H1 (cell line): ENCODE results near the gene ULBP3. TPM values are rescaled to one million over a fixed set of nuclear protein-coding genes. Genes with fewer than 3 reads are reported as not detected.

Experiments
- CBX5 ChIP-seq: fragments of 300-800, 300-1000 bp; sonication (generic); IDR thresholded peaks from 2 replicates; pipeline ENCODE4 v1.7.1; 2016; ENCODE audit warnings: antibody characterized with exemption, low read length, low read depth
- CEBPB ChIP-seq: IDR thresholded peaks from 2 replicates; pipeline ENCODE4 v1.6.1; 2012; ENCODE audit warnings: low read depth, low read length
- CHD1 ChIP-seq: IDR thresholded peaks from 2 replicates; pipeline ENCODE4 v1.6.1; 2012; ENCODE audit warnings: low read depth, low read length, improper control_type of control experiment
- CREB1 ChIP-seq: IDR thresholded peaks from 2 replicates; pipeline ENCODE4 v1.6.1; 2012; ENCODE audit warnings: inconsistent platforms
- EGR1 ChIP-seq: IDR thresholded peaks from 2 replicates; pipeline ENCODE4 v1.6.1; 2011; ENCODE audit warnings: low read depth, low read length, borderline replicate concordance
- EP300 ChIP-seq, 2 experiments: IDR thresholded peaks; 1 replicate in 1 of 2; 2 replicates in 1 of 2; pipeline ENCODE4 v1.6.1; 2011 to 2012; ENCODE audit warnings: low read depth in 2 of 2, low read length in 2 of 2, mild to moderate bottlenecking in 2 of 2, borderline replicate concordance in 1 of 2, inconsistent platforms in 1 of 2, moderate library complexity in 1 of 2
- FOSL1 ChIP-seq: IDR thresholded peaks from 2 replicates; pipeline ENCODE4 v1.6.1; 2011; ENCODE audit warnings: mild to moderate bottlenecking, low read depth, low read length, moderate library complexity; ENCODE audit not compliant: insufficient read depth
- GTF2F1 ChIP-seq: IDR thresholded peaks from 2 replicates; pipeline ENCODE4 v1.6.1; 2012; ENCODE audit warnings: low read depth, low read length, improper control_type of control experiment, borderline replicate concordance
- HDAC6 ChIP-seq: IDR thresholded peaks from one replicate; pipeline ENCODE4 v1.7.1; 2012; ENCODE audit warnings: low read depth, mild to moderate bottlenecking, inconsistent platforms, low read length, moderate library complexity
- JUND ChIP-seq: IDR thresholded peaks from 2 replicates; pipeline ENCODE4 v1.6.1; 2011; ENCODE audit warnings: mild to moderate bottlenecking, improper control_type of control experiment, low read length
- KDM4A ChIP-seq: IDR thresholded peaks from one replicate; pipeline ENCODE4 v1.7.1; 2012; ENCODE audit warnings: low read depth, mild to moderate bottlenecking, moderate library complexity, low read length, inconsistent platforms; ENCODE audit not compliant: severe bottlenecking
- KDM5A ChIP-seq: fragments of 200-600 bp; IDR thresholded peaks from 2 replicates; pipeline ENCODE4 v1.7.1; 2012; ENCODE audit warnings: mild to moderate bottlenecking, low read length, inconsistent platforms, mixed read lengths
- PHF8 ChIP-seq: fragments of 200-600 bp; sonication (generic); conservative IDR thresholded peaks from 2 replicates; pipeline ENCODE4 v1.7.1; 2012; ENCODE audit warnings: low read depth, mild to moderate bottlenecking, inconsistent platforms, low read length, moderate library complexity
- SIX5 ChIP-seq: IDR thresholded peaks from 2 replicates; pipeline ENCODE4 v1.6.1; 2011; ENCODE audit warnings: mild to moderate bottlenecking, low read depth, low read length
- SP4 ChIP-seq: IDR thresholded peaks from 2 replicates; pipeline ENCODE4 v1.6.1; 2012; ENCODE audit warnings: low read length, inconsistent platforms
- TAF7 ChIP-seq: optimal IDR thresholded peaks from 2 replicates; pipeline ENCODE3; 2011; ENCODE audit warnings: low read depth, mild to moderate bottlenecking, inconsistent platforms, low read length, moderate library complexity, borderline replicate concordance
- TBP ChIP-seq: IDR thresholded peaks from 2 replicates; pipeline ENCODE4 v1.6.1; 2011; ENCODE audit warnings: low read depth, low read length, improper control_type of control experiment
- TEAD4 ChIP-seq: IDR thresholded peaks from 2 replicates; pipeline ENCODE4 v1.6.1; 2012; ENCODE audit warnings: low read depth, low read length, inconsistent platforms, mixed read lengths
- USF2 ChIP-seq: IDR thresholded peaks from 2 replicates; pipeline ENCODE4 v1.6.1; 2011; ENCODE audit warnings: low read length, improper control_type of control experiment
- YY1 ChIP-seq: IDR thresholded peaks from 2 replicates; pipeline ENCODE4 v1.6.1; 2011; ENCODE audit warnings: low read depth, mild to moderate bottlenecking, low read length
- polyA plus RNA-seq, 7 experiments: library from polyadenylated mRNA; depleted of rRNA in 3 of 7; stranded (reverse) in 5 of 7; unstranded in 2 of 7; fragments of >200 nt in 5 of 7; fragments of 200-250 nt in 2 of 7; gene quantifications; 1 replicate in 5 of 7; 2 replicates in 1 of 7; 4 replicates in 1 of 7; pipeline versions ENCODE4 v1.2.1 to v1.2.3, GENCODE V29; 2011 to 2013; ENCODE audit warnings: missing spikeins in 2 of 7, mixed read lengths in 2 of 7
- total RNA-seq: library from RNA; stranded (reverse); fragmentation: NEBNext Ultra II Directional; extraction: Animal tissue kit (Norgen Biotek cat#: 25700); gene quantifications from 2 replicates; pipeline ENCODE4 v1.2.1, GENCODE V29; 2021
- TF ChIP-seq, protein P1 (sequence below): IDR thresholded peaks from 2 replicates; pipeline ENCODE4 v1.6.1; 2012; ENCODE audit warnings: inconsistent platforms

The ULBP3 gene
- total and polyA plus RNA-seq, 2 of the 8 experiments (the other 6 are each of a cell fraction or from before 2014, with no cell fraction given): 1.9 to 4.2 TPM

GRCh38 chr6:150068720-150069648, at the start of gene ULBP3 (continued):
- TF ChIP-seq SIX5 (no peak), SP4 (no peak), TAF7 (no peak), JUND (no peak), USF2 (no peak), YY1 (peak; percentile 50; the same call in 1 of the 2 replicates), CREB1 (peak; percentile 7; the same call in 1 of the 2 replicates), FOSL1 (0 out of 2 replicates have a peak, but pooled peaks have one; percentile 17), EGR1 (no peak), CEBPB (no peak), GTF2F1 (no peak), KDM5A (no peak), EP300 (IDR thresholded peaks at IDR 0.05; ENCODE audit: borderline replicate concordance in 1 of 2, low read depth in 2 of 2, low read length in 2 of 2) (no peak), CHD1 (no peak), TBP (peak; percentile 80; the same call in 1 of the 2 replicates), PHF8 (peak; percentile 41), TEAD4 (0 out of 2 replicates have a peak, but pooled peaks have one; percentile 4), HDAC6 (no peak), KDM4A (peak; percentile 82), CBX5 (no peak)
- TF ChIP-seq, protein P1, sequence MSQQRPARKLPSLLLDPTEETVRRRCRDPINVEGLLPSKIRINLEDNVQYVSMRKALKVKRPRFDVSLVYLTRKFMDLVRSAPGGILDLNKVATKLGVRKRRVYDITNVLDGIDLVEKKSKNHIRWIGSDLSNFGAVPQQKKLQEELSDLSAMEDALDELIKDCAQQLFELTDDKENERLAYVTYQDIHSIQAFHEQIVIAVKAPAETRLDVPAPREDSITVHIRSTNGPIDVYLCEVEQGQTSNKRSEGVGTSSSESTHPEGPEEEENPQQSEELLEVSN: peak; percentile 54
